WTC11 (cell line): ENCODE measurements around the gene AGXT. TPM values are rescaled to one million over a fixed set of nuclear protein-coding genes. Genes with fewer than 3 reads are reported as not detected.

ENCODE experiments used
- ATAC-seq: fragments of 200-7000 bp; cut with Tn5 transposase; 2 replicates; pipeline ENCODE4 v1.10.0; 2021; ENCODE audit warnings: mild to moderate bottlenecking, moderate library complexity
- CTCF ChIA-PET: fragments of 300-600 bp; sonication (Branson Sonifier 250); formaldehyde crosslinking; loops from one replicate; lab custom pipeline; 2021; ENCODE audit warnings: antibody characterized with exemption; lab: Charles Lee
- POLR2A ChIA-PET: fragments of 350-600 bp; sonication (Branson Sonifier 250); formaldehyde crosslinking; loops from one replicate; lab custom pipeline; 2021; ENCODE audit warnings: antibody characterized with exemption; lab: Charles Lee
- DNase-seq: peaks from one replicate; pipeline ENCODE4 v3.0.0; 2021; ENCODE audit warnings: low spot score
- H3K27ac Mint-ChIP-seq: 2 replicates; pipeline ENCODE4 v1.8.0; 2021; ENCODE audit warnings: mixed read lengths
- H3K27me3 Mint-ChIP-seq: 2 replicates; pipeline ENCODE4 v1.8.0; 2021; ENCODE audit warnings: low read depth, mild to moderate bottlenecking, moderate library complexity, mixed read lengths
- H3K36me3 Mint-ChIP-seq: 2 replicates; pipeline ENCODE4 v1.8.0; 2021; ENCODE audit warnings: mixed read lengths
- H3K4me1 Mint-ChIP-seq: 2 replicates; pipeline ENCODE4 v1.8.0; 2022; ENCODE audit warnings: mixed read lengths
- H3K4me3 Mint-ChIP-seq: 2 replicates; pipeline ENCODE4 v1.8.0; 2021; ENCODE audit warnings: mild to moderate bottlenecking, moderate library complexity, mixed read lengths
- H3K9me3 Mint-ChIP-seq: 2 replicates; pipeline ENCODE4 v1.8.0; 2021; ENCODE audit warnings: mixed read lengths
- CDX4 ChIP-seq: fragments of 250-450 bp; sonication (Bioruptor Pico); IDR thresholded peaks from 2 replicates; pipeline ENCODE4 v1.9.0; 2021; ENCODE audit warnings: moderate library complexity, mild to moderate bottlenecking, inconsistent platforms, borderline replicate concordance
- E2F4 ChIP-seq: sonication (generic); formaldehyde crosslinking; IDR thresholded peaks from 2 replicates; pipeline ENCODE4 v1.8.1; 2022; ENCODE audit warnings: low read depth, mild to moderate bottlenecking, moderate library complexity, missing genetic modification reagents, borderline replicate concordance
- ETV6 ChIP-seq: sonication (generic); formaldehyde crosslinking; IDR thresholded peaks from 2 replicates; pipeline ENCODE4 v1.8.1; 2022; ENCODE audit warnings: mild to moderate bottlenecking, missing genetic modification reagents
- GABPB1 ChIP-seq: sonication (generic); formaldehyde crosslinking; IDR thresholded peaks from 2 replicates; pipeline ENCODE4 v1.8.1; 2023; ENCODE audit warnings: mild to moderate bottlenecking, missing genetic modification reagents
- HMGXB4 ChIP-seq: sonication (generic); formaldehyde crosslinking; IDR thresholded peaks from 2 replicates; pipeline ENCODE4 v1.8.1; 2023; ENCODE audit warnings: mild to moderate bottlenecking, moderate library complexity, missing genetic modification reagents
- JAZF1 ChIP-seq: fragments of 250-450 bp; sonication (Bioruptor Pico); IDR thresholded peaks from 2 replicates; pipeline ENCODE4 v1.9.0; 2021; ENCODE audit warnings: moderate library complexity, mild to moderate bottlenecking, inconsistent platforms
- PREB ChIP-seq: sonication (generic); formaldehyde crosslinking; IDR thresholded peaks from 2 replicates; pipeline ENCODE4 v1.8.1; 2022; ENCODE audit warnings: mild to moderate bottlenecking, missing genetic modification reagents, moderate library complexity, borderline replicate concordance
- PRRX2 ChIP-seq: fragments of 250-450 bp; sonication (Bioruptor Pico); IDR thresholded peaks from 2 replicates; pipeline ENCODE4 v1.8.0; 2021; ENCODE audit warnings: mild to moderate bottlenecking
- SMAD4 ChIP-seq: sonication (generic); formaldehyde crosslinking; IDR thresholded peaks from 2 replicates; pipeline ENCODE4 v1.8.0; 2022; ENCODE audit warnings: mild to moderate bottlenecking, missing genetic modification reagents
- TCF7 ChIP-seq: sonication (generic); formaldehyde crosslinking; IDR thresholded peaks from 2 replicates; pipeline ENCODE4 v1.8.0; 2022; ENCODE audit warnings: mild to moderate bottlenecking, low read depth, missing genetic modification reagents, moderate library complexity
- USF1 ChIP-seq: sonication (generic); formaldehyde crosslinking; IDR thresholded peaks from 2 replicates; pipeline ENCODE4 v1.8.0; 2022; ENCODE audit warnings: mild to moderate bottlenecking, missing genetic modification reagents
- ZNF532 ChIP-seq: fragments of 250-450 bp; sonication (Bioruptor Pico); IDR thresholded peaks from 2 replicates; pipeline ENCODE4 v1.9.0; 2021; ENCODE audit warnings: mild to moderate bottlenecking, borderline replicate concordance
- total RNA-seq: library from RNA; stranded (reverse); gene quantifications from 3 replicates; pipeline ENCODE4 v1.2.3, GENCODE V29; 2021

The AGXT gene
- total RNA-seq, 1 experiment from 2014 or later, result 0.24 TPM

- TF ChIP-seq GABPB1 (CRISPR knock-in tag), result no peak
- TF ChIP-seq PRRX2 (CRISPR knock-in tag), result no peak
- TF ChIP-seq SMAD4, result no peak
- TF ChIP-seq TCF7 (CRISPR knock-in tag), result no peak
- TF ChIP-seq USF1 (CRISPR knock-in tag), result no peak
- TF ChIP-seq HMGXB4 (CRISPR knock-in tag), result no peak
- no peak for TF ChIP-seq ZNF532 (CRISPR knock-in tag)
- TF ChIP-seq E2F4, result no peak
- no peak for TF ChIP-seq CDX4 (CRISPR knock-in tag)
Observed at GRCh38 chr2:240900141-240900860, 31.7 kb downstream of the AGXT start (continued).

- CTCF ChIA-PET, result interaction anchor here (0.6 kb wide), 1 partner anchor 239 kb away, joined by 3 read pairs; no protein-coding TSS in a partner anchor
- H3K9me3 Mint-ChIP-seq, result peaks cover 11% of the 10 kb centered on the region
- H3K27ac Mint-ChIP-seq, result no peak overlapping the region
Observed at GRCh38 chr2:240901986-240902614, 33.5 kb downstream of the AGXT start.

More at GRCh38 chr2:240901986-240902614, 33.5 kb downstream of the AGXT start:
- H3K4me1 Mint-ChIP-seq, result no peaks in the 10 kb centered on the region
- peaks cover 3% of the 10 kb centered on the region for H3K36me3 Mint-ChIP-seq
- H3K27me3 Mint-ChIP-seq, result no peaks in the 10 kb centered on the region
- ATAC-seq (no peak), DNase-seq (no peak)
- no peak overlapping the region for H3K4me3 Mint-ChIP-seq
- TF ChIP-seq JAZF1 (CRISPR knock-in tag), result no peak
- no peak for TF ChIP-seq PREB (CRISPR knock-in tag)
- no peak for TF ChIP-seq ETV6 (CRISPR knock-in tag)
- POLR2A ChIA-PET, result no interaction called here
